GM19452 (cell line): ENCODE results near the gene PKDCC.

Experiments used
- ATAC-seq: cut with Tn5 transposase; IDR thresholded peaks from one replicate; pipeline ENCODE4 v1.9.1; 2021; ENCODE audit not compliant: unreplicated experiment

The PKDCC gene

DNA sequence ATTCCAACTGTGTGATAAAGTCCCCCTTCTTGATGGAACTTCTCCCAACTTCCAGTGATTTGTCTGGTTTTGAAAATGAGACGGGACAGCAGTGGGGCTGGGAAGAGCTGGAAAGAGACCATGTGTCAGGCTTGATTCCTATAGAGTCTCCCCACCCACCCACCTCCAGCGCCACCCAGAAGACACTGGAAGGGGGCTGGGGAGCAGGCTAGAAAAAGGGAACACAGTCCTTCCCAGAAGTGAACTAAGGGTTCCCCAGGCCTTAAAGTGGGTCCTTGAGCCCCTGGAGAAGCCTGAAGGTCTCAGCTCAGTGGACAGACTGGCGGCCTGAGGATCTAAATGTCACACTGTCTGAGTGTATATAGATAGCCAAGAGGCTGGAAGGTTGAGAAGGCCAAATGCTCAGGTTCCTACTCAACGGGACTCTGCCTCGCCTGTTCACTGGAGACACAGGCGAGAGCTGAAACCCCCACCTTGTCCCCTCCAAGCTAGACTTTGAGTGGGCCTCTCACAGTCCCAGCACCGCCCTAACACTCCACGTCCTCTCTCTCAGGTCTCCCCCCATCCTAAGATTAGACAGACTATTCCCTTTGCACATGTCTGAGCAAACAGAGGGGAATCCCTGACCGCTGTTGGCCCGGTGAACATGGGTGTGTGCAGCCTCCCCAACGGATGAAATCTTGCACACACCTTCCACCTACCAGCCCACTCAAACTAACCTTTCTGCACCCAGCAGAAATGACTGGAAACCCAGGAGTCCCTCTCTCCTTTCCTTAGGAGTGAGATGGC lies 1.6 kb downstream of the PKDCC start:
- no peak for ATAC-seq

DNA sequence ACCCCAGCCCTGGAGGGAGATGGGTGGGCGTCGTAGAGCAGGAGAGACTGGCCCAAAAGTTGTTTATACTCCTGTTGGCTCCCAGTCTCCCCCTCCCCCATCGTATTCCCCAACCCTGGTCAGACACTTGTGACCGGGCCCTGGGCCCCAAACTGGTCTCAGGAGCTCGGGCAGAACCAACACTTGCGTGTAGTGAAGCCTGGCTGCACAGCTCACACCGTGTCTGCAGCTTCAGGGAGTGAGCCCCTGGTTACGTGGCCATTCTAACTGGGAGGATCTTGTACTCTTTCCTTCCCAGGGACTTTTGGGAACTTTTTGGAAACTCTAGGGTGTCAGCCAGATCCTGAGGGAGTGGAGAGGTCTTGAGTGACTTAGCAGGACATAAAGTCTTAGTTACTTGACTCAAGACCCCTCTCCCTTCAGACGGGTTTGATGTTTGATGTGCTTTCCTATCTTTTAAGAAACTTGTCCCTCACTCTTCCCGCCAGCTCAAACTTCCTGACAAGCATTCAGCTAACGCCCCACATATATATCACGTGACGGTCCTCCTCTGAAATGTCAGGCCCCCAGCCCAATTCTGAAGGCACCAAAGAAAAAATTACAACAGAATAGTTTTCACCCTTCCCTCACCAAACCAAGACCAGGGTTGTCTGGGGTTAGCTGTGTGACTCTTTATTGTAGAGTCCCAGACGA lies 2.3 kb downstream of the PKDCC start:
- no peak for ATAC-seq

DNA sequence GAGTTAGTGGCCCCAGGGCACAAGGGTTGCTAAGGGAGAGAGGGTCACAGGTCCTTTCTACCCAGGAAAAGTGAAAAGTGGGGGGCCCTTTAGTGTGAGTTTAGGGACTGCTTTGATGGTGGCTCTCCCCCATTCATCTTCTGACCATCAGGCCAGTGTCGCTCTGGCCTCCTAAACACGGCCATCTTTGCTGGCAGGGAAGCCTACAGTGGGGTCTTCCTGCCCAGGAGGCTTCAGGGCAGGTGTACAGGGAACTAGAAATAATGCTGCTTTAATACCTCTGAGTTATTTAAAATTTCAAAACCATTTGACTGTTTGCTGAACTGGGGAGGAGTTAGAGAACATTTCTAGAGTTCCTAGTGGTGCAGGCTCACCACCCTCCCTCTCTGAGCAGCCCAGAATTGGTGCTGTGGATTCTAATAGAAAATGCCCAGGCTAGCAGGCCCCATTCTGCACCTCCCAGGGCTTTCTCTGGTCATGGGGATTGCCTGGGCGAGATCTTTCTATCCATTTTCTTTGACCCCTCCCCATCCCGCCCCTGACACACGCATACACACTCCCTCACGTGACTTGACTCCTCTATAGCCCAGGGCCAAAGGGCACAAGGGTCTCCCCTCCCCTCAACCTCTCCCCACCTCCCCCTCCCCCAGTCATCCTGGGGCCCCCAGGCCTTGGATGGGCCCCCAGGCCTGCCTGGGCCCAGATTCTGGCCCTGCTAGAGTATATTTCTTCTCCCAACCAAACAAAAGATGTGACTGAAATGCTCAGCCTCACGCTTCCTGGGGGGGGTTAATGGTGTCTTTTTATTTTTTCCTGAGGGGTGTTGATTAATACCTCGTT lies 3.1 kb downstream of the PKDCC start:
- no peak for ATAC-seq

DNA sequence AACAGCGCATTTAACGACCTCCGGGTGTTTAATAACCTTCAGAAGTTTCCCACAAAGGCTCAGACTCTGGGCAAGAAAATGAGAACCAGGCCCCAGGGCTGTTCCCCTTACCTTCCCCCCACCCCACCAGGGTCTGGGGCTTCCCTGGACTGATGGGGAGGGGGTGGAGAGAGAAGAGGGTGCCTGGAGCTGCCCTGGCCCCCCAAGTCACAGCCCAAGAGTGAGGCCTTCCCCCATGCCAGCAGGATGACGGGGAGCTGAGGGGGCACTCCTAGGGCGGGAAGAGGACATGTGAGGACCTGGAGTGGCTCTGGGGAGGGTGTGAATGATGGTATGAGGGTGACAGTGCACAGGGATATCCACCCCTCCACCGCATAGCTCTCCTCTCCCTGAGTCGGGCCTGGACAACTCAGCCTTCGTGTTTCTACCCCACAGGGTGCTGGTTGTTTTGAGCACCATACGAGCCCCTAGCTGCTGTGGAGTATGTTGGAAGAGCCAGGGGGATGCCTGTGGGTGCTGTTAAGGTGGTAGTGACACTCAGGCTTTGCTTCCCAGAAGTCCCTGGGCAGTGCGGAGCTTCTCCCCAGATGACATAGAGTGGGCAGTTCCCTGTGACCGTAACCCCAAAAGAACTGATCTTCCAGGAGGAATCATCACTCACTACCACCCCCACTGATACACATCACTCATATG lies 3.9 kb downstream of the PKDCC start:
- no peak for ATAC-seq

DNA sequence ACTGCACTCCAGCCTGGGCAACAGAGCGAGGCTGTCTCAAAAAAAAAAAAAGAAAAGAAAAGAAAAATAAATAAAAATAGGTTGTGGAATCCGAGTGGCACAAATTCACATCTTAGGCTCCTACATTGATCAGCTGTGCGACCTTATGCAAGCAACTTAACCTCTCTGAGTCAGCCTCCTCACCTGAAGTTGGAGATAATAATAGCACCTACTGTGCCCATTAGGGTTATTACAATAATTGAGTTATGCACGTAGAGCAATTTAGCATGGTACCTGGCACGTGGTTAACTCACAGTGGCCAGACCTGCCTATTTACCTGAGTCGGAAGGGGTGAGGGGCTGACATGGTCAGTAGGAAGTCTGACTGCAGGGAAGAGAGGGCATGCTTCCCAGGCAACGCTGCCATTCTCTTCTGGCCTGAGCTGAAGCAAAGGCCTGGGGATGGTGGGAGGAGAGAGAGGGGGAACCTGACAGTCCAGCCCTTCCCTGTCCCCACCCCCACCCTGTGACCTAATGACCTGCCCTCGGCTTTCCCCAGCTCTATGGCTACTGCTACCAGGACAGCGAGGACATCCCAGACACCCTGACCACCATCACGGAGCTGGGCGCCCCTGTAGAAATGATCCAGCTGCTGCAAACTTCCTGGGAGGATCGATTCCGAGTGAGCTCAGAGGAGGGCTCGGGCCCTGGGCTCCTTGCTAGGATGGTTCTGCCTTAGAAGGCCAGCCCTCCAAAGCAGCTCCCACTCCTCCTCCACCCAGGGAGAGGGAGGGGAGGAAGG lies 5.1 kb downstream of the PKDCC start:
- no peak for ATAC-seq

DNA sequence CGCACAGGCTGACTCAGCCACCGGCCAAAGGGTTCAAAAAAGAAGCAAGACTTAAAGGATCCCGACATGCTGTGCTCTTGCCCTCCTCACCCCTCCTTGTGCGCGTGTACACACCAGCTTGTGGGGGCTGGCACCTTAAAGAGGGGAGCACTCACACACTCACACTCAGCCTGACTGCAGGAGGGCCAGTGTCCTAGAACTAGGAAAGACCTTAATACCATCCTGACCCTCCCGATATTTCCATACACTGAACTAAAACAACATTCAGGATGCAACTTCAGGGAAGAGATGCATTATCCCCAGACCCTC lies 5.6 kb downstream of the PKDCC start:
- no peak for ATAC-seq

DNA sequence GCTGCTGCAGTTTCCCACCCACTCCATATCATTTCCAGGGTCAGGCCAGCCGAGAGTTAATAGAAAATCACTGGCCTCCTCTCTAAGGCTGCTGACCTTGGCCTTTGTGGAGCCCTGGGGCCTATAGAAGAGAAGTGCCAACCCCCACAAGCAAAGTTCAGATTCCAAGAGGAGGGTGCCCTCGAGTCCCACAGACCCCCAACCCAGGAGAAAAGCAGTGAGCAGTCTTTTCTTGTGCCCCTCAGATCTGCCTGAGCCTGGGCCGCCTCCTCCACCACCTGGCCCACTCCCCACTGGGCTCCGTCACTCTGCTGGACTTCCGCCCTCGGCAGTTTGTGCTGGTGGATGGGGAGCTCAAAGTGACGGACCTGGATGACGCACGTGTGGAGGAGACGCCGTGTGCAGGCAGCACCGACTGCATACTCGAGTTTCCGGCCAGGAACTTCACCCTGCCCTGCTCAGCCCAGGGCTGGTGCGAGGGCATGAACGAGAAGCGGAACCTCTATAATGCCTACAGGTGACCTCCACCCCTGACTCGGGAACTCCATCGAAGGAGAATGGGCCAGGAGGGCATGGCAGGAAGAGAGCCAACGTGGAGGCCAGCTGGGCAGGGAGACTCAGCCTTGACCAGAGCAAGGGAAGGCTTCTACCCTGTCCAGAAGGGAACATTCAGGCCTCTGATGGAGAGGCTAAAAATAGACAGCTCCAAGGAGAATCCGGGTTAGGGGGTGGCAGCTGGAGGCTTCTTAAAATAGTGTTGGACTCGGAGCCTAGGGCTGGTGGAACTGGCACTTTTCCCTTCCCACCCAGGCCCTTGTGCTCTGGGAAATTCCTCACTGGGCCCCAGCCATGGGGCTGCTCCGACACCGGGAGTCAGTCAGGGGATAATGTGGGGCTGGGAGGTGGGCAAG lies 6.2 kb downstream of the PKDCC start:
- no peak for ATAC-seq

DNA sequence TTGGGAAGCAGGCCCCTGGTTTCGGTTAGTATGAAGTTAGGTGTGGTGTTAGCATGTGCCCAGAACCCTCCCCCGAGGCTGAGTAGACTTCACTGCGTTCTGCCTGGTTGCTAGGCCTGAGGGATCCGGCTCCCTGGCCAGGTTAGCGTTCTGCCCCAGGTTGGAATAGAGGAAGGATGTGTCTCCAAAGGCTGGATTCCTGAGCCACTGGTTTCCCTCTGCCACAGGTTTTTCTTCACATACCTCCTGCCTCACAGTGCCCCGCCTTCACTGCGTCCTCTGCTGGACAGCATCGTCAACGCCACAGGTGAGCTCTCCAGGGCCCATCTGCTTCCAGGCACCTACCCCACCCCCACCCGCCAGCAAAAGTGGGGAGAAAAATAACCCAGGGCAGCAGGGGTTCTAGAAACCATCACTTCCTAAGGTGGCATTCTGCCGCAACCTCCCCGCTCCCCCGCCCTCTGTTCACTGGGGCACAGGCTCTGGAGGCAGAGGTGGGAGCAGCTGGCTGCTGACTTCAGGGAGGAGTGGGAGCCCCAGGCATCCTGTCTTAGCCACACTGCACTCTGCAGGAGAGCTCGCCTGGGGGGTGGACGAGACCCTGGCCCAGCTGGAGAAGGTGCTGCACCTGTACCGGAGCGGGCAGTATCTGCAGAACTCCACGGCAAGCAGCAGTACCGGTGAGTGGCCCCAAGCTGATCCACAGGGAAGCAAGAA lies 7.1 kb downstream of the PKDCC start:
- ATAC-seq, result no peak

DNA sequence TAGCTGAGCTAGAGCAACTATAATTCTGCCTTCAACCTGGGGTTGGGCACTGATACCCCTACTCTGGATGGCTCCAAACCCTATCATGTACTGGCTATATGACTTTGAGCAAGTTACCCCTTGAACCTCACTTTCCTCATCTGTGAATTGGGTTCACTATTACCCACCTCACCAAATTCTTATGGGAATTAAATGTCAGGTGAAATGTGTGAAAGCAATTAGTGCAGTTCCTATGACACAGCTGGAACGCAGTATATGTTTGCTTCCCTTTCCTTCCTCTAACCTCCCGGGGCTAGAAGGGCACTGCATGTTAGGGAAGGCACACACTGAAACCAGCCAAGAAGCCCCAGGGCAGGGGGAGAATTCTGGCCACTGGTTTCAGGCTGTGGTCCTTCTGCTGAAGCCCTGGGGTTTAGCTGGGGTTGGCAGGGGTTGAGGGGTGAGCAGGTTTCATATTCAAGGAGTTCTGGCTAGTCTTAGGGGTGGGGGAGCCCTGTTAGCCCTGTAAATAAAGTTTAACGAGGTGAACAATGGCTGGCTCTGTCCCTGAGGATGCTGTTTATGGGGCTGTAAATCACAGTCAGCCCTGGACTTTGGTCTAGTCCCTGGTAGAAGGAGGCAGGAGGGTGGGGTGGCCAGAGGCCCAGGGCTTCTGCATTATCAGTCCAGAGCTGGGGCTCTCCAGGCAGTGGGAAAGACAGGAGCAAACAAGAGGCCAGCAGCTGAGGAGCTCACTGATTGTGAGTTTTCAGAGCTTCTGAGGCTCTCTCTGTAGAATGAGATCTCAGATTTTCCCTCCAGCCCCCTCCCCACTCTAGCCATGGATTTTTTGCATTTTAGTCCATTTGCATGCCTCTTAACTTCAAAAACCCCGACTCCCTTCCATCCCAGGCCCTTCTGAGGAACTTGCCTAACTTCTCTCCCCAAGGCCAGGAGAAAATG lies 8.0 kb downstream of the PKDCC start:
- no peak for ATAC-seq

DNA sequence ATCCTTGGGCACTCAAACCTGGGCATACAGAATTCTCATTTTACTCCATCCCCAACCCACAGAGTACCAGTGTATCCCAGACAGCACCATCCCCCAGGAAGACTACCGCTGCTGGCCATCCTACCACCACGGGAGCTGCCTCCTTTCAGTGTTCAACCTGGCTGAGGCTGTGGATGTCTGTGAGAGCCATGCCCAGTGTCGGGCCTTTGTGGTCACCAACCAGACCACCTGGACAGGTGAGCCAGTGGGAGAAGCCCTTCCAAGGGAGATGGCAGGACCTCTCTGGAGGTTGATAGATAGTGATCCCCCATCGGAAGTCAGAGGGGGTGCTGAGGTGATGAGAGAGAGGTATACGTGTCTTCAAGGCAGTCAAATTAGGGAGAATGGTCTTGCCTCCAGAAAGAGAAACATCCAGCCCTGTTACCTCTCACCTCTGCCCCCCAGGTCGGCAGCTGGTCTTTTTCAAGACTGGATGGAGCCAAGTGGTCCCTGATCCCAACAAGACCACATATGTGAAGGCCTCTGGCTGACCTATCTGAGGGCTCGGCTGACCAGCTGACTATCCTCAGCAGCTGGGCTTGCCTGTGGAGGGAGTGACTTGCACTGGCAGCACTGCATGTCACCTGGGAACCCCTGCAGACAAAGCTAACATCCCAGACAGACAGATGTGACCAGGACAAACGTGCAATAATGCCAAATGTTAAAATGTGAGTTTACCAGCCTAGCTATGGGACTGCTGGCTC lies 9.5 kb downstream of the PKDCC start:
- ATAC-seq, result no peak

DNA sequence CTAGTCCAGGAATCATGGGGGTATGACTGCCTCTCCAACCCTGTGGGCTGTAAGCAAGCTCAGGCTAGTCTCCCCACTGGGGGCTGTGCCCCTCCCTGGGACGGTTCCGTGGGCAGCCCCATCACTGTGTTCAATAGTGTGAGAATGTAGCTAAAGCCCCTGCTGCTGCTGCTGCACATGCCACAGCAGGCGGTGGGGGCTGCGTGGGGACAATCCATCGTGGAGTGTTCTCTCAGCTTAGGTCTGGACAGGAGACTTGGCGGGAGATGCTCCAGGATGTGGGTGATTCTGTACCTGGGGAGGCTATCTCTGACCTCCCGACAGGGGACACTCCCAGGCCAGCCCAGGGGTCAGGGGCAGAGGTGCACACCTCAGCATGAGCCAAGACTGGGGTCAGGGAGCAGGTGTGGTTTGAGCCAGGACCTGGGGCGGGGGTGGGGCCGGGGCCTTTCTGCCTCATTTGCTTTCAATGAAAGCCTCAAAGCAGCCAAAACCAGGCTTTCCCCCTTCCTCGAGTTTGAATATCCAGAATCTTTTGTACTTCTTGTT lies 10.2 kb downstream of the PKDCC start:
- ATAC-seq, result no peak

DNA sequence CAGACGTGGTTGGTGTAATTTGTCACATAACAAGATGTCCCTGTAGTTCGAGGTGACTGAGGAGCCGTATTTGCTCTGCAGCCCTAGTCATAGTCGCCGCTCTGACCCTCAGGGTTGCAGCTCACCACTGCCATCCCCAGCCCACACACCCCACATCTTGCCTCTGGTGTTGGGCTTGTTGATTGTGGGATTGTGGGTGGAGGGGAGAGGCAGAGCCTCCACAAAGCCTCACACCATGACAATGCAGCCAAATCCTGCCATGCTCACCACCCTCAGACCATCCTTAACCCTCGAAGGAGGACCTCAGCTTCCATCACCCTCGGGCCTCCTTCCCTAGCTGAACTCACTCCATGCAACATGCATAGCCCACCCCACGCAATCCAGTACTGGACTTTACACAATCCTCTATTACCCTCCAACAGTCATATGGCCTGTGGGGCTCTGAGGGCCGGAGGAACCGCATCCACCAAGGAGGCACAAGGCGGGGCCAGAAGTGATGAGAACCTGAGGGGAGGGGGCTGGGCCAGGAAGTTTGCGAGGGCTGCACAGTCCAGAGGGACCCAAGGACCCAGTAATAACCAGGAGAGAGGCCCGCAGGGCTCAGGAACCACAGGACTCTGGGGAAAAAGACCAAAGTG lies 11.6 kb downstream of the PKDCC start:
- ATAC-seq, result no peak

DNA sequence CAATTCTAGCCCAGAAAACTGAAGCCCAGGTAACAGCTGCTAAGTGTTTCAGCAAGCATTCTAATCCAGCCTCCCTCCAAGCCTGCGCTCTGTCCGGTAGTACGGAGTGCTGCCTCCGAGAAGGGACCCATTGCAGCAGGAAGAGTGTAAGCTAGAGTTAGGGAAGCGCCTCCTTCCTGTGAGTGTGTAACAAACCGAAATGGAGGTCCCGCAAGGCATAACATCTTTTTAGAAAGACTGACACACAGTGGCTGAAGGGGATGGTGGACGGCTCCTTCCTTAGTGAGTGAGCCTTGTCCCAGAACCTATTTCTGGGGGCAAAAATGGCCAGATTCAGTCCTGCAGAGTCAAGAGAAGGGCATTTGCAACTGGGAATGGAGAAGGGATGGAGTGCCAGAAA lies 12.2 kb downstream of the PKDCC start:
- ATAC-seq, result no peak

DNA sequence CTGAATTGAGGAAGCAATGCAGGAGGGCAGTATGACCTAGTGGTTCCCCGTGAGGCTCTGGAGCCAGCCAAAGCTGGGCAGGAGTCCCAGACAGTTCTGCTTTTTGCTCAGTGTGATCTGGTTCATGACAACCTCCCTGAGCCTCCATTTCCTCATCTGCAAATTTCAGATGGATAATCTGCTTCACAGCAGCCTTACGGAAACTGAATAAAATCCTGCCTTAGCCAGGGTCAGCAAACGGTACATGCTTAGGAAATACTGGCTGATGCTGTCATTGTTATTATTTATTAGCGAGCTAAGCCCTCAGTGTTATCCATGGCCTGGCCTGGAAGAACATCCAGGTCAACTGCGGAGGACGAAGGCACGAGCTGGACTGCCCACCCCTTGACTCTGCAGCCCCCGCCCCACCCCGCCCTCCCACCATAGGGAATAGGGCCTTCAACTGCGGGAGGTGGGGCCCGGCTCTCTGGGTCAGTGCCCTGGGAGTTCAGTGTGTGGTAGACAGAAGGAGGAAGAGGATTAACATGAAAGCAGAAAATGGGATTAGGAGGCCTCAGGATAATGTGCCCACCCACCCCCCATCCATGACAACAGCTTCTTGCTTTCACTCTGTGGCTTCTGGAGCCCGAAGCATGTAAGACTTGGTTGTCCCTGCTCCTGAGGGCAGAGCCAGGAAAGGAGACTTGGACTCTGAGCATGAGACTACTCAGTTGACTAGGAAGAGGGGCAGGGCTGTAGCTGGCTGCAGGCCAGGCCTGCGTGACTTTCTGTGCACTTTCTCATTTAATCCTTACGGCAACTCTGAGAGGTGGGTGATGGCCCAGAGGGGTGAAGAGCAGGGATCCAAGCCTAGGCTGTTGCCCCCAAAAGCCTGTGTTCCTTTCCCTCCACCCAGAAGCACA lies 13.1 kb downstream of the PKDCC start:
- no peak for ATAC-seq

DNA sequence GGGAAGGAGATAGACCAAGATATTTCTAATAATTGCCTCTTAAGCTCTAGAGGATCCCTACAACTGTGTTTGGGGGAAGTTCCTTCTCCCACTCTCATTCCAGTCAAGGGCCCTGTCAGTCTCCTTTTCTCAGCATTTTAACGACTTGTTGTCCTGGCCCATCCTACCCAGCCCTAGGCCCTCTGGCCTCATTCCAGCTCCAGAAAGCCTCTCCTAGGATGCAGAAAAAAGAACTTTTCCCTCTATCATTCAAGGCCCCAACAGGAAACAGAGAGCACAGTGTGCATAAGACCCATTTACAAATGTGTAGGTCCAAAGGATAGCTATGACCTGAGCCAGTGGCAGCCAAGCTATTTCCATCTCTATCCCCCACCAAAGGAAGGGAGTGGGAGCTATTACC lies 14.0 kb downstream of the PKDCC start:
- no peak for ATAC-seq
